Sciatic nerve (tissue), 2 donors: ENCODE data around the gene LDLRAD1. TPM values are rescaled to one million over a fixed set of nuclear protein-coding genes. Genes with fewer than 3 reads are reported as not detected.
A peak's percentile ranks its signal among the peaks of the same experiment; 100 is the strongest.
"Not testable (repeated sequence)": the region's sequence is repeated elsewhere in the genome, so short reads cannot be mapped to it uniquely, and the experiment has no call there.

Experiments used
- ATAC-seq: fragments of 200-7000 bp; cut with Tn5 transposase; one replicate; pipeline ENCODE4 v1.9.1; 2020; ENCODE audit warnings: mild to moderate bottlenecking, moderate library complexity
- DNase-seq: peaks from one replicate; pipeline ENCODE4 v3.0.0-alpha.2; 2020; ENCODE audit warnings: low spot score
- intact Hi-C: fragments of 100-400 bp; cut with DNase I; formaldehyde crosslinking; loops from one replicate; pipeline ENCODE4 v1.14.2; 2022
- total RNA-seq: library from RNA; stranded (reverse); fragmentation: NEBNext Ultra II Directional; extraction: Animal tissue kit (Norgen Biotek cat#: 25700); gene quantifications from one replicate; pipeline ENCODE4 v1.2.1, GENCODE V29; 2021
- donor health status: DM: no; HTN: no; CAD: no.
- donor health status: DM: no; HTN: no; CAD: no.

Gene LDLRAD1, protein sequence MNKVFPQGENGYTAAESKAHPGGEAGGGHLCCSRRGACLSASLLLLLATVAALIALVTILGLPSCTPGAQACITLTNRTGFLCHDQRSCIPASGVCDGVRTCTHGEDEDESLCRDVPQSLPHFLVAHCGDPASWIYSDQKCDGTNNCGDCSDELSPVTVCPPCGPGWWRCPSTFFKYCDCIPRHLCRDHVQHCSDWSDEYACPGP
- total RNA-seq = not detected

DNA sequence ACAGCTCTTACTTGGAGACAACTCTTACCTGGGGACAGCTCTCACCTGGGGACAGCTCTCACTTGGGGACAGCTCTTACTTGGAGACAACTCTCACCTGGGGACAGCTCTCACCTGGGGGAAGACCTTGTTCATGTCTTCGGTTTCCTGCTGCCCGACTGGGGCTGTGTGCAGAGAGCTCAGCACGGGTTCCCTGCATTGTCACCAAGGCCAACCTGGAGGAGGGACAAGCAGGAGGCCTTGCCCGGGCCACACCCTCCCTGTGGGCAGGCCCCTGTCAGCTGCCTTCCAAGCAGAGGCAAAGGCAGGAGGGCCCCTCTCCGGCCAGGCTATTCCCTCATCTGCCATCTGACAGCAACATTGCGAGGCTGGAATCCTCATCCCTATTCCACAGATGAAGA is at the start of gene LDLRAD1:
Gene LDLRAD1 (minus strand): TSS at position 208 of the 400 bp plus-strand sequence. CDS start 74 bp downstream, at position 134.
- ATAC-seq = no peak
- no peak for DNase-seq

DNA sequence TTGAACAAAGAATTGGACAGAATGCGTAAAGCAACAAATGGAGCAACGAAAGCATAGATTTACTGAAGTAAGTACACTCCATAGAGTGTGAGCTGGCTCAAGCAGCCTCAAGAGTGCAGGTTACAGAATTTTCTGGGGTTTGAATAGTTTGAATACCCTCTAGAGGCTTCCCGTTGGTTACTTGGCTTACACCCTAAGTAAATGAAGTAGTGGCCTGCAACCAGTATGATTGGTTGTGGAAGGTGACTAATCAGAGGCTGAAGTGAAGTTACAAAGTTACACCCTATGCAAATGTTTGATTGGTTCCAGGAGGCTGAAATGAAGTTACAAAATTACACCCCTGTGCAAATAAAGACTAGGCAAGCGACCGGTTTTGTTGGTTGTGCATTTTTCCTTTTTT is 46.3 kb upstream of the LDLRAD1 start:
- DNase-seq (no peak), ATAC-seq (no peak)
- intact Hi-C loops = no loop called here

More for the DNA sequence above, at the start of gene LDLRAD1:
- intact Hi-C loops = no loop called here

DNA sequence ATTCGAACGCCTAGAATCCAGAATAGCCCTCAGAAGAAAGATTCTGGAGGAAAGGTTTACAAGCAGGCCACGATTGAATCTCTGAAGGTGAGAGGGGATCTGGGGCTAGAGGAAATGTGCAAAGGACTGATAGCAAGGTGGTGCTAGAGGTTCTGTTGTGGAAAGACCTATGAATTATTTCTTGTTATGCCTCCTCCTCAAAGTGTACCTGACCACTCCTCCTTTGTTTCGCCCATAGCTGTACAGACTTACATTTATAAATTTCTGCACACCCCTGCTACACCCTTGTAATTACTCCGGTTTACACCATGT is 36.4 kb upstream of the LDLRAD1 start:
- intact Hi-C loops = no loop called here
- no peak for ATAC-seq

DNA sequence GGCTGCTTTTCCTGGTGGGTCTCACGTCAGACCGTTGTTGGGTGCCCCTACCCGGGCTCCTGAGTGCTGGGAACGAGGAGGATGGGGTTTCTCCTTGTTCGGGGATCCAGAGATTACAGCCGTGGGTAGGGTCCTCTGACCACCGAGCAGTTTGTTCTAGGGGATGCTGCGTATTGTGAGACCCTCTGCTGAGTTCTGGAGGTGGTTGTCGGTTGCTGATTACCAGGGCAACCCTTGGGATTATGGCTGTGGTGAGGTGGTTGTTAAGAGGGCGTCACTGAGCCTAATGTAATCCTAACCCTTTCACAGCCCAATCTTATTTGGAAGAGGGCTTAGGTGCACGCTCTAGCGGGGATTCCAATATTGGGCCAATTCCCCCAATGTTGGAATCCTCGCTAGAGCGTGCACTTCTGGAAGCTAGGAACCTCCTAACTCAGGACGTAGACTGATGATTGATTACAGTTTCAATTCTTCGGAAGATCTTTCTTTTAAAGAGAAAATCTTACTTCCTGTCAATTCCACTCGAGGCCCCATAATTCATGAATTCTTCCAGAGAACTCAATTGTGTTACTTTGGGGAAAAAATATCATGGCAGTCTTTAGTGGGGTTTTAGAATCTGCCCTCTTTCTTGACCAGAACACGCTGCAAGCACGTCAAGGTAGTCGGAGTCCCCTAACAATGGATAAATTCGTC is 35.9 kb upstream of the LDLRAD1 start:
- ATAC-seq = peak; percentile 1
- intact Hi-C loops = no loop called here

More for the DNA sequence above, 36.4 kb upstream of the LDLRAD1 start:
- DNase-seq = no peak

DNA sequence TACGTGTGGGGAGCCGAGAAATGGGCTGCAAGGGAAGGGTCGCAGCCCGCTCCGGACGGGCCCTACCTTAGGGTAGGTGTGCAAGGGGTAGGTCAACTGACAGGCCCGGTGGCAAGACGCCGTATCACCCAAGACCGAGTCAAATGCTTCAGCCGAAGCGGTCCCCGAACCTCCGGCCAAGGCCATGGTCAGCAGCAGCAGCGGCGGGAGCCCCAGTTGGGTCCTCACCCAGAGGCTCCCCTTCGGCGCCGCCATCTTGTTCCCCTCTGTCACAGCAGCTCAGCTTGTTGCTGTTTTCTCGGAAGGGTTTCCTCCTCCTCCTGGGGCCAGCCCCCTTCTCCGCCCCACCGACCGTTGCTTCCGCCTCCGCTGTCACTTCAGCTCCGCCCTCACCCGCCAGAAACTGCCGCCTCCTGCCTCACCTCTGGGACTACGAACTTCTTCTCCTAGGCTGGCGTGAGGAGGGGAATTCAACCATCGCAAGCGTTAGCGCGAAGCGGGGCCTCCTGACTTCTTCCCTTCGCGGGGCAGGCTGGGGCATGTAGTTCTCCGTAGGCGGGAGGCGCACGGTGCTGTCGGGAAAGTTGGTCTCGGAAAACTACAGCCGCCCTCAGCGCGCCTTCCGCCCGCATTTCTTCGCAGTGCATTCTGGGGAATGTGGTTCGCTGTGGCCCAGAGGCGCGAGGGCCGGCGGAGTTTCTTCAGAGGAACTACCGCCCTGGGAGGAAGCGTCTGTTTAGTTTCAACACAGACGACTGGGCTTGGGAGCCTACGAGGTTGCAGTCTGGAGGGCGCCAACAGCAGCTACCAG is 35.2 kb upstream of the LDLRAD1 start, which contains the start of the genes TCEANC2 and TMEM59:
Gene TCEANC2 (plus strand): TSS at position 675 of the 811 bp plus-strand sequence. CDS start 815 bp downstream, outside the sequence.
Gene TMEM59 (minus strand): TSS at position 271 of the 811 bp plus-strand sequence. CDS start 16 bp downstream, at position 255.
- peak; percentile 98 for ATAC-seq

More for the DNA sequence above, 35.9 kb upstream of the LDLRAD1 start:
- DNase-seq = no peak

DNA sequence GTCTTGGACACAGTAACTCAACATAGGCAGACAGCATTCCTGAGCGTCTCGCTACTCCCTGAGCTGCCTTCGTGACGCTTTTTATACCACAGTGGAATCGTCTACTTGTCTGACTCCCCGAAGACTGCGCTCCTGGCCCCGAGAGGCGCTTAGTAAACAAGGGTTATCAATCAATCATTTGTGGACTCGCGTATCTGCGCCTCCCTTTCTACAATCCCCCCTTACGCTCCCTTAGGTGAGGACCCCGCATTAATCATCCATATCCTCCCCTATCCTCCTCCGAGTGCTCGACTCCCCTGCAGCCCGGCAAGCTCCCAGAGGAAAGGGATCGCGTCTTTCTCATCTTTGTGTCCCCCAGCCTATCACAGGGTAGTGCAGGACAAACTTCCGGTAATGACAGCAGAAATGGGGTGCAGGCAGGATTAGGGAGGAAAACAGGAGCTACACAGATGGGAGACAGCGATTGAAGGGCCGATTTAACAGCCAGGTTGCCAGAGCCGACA is 34.5 kb upstream of the LDLRAD1 start:
- intact Hi-C loops = no loop called here
- ATAC-seq (peak; percentile 46), DNase-seq (peak; percentile 61)

More for the DNA sequence above, 35.2 kb upstream of the LDLRAD1 start, which contains the start of the genes TCEANC2 and TMEM59:
- intact Hi-C loops = no loop called here
- DNase-seq = peak; percentile 97

DNA sequence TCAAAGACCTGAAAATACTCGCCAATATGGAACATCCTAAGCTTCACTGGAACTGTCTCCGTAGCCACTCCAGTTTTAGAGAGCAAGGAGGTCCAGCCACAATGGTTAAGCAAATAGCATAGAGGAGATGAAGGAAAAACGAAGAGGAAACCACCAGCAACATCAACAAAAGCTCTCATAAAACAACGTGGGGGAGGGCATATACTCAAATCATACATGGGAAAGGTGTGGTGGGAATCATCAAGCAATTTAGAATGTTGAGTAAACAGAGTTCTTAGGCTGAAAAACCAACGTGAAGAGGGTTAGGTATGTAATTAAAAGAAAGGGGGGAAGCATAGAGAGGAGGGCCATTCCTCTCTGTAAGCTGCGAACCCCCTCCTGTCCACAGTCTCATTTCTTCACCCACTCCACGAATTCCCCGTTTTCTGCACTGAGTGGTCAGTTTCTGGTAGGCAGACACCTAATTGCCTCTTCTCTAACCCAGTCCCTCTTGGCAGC is 34.0 kb upstream of the LDLRAD1 start:
- ATAC-seq (no peak), DNase-seq (no peak)
- intact Hi-C loops = no loop called here

DNA sequence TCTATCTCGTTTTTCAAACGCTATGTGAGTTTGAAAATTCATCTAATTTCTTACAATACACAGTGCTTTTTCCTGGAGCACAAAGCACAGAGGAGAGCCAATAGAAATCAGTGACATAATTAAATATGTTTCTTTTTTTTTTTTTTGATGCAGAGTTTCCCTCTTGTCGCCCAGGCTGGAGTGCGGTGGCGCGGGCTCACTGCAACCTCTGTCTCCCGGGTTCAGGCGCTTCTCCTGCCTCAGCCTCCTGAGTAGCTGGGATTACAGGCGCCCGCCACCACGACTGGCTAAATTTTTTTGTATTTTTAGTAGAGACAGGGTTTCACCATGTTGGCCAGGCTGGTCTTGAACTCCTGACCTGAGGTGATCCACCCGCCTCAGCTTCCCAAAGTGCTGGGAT is 32.4 kb upstream of the LDLRAD1 start:
- DNase-seq, intact Hi-C loops, ATAC-seq: not testable (repeated sequence)

DNA sequence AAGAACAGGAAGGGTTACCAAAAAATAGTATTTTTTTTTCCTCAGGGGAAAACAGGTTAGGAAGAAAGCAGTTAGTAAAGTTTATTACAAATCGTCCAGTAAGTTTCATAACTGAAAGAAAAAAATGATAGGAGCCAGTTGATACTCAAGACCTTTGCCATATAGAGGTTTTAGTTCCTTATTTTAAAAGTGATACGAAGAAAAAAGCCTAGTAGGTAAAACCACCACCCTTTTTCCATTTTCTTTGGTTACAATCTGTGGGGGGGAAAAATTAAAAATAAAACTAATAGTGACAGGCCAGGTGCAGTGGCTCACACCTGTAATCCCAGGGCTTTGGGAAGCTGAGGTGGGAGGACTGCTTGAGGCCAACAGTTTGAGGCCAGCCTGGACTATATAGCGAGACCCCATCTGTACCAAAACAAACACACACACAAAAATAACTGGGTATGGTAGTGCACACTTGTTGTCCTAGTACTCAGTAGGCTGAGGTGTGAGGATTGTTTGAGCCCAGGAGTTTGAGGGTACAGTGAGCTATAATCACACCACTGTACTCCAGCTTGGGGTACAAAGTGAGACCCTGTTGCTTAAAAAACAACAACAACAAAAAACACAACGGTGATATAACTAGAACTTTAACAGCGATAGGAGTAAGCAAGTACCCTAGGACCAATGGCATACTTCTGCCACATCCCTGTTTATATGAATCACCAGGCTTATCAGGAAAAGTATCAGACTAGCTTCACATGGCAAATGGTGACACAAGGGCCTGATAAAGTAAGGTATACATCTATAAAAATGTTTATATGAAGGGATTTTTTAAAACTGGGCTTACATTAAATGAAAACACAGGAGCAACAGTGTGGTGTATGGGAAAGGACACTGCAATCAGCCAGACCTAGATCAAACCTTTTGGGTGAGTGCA is 29.7 kb upstream of the LDLRAD1 start:
- ATAC-seq = no peak
- intact Hi-C loops = no loop called here
- no peak for DNase-seq

DNA sequence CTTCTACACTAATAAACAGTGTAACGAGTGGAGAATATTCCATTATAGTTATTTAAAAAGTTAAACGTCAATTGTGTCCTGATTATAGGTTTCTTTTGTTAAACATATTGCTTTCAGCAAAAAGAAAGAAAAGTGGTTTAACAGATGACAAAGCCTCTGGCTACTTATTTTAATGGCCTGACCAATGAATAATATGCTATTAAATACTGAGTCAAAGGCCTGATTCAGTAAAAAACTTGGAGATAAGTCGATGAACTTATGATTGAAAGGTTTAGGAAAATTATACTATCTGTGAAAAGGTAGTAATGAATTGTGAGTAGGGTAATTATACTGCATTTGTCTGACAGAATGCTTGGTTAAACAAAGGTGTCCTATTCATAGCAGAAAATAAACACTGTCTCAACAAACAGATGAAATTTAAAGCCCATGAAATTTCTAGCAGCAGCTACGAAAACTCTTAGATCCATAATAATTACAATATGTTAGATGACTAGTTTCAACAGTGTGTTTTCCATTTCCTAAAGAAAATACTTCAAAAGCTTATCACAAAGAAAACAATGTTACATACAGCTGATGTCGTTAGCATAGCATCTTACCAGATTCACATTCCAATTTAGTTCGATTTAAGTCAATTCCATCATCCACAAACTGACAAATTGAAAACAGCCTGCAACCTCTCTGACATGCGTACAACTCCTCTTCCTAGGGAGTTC is 28.8 kb upstream of the LDLRAD1 start:
- intact Hi-C loops = no loop called here
- DNase-seq (no peak), ATAC-seq (no peak)

DNA sequence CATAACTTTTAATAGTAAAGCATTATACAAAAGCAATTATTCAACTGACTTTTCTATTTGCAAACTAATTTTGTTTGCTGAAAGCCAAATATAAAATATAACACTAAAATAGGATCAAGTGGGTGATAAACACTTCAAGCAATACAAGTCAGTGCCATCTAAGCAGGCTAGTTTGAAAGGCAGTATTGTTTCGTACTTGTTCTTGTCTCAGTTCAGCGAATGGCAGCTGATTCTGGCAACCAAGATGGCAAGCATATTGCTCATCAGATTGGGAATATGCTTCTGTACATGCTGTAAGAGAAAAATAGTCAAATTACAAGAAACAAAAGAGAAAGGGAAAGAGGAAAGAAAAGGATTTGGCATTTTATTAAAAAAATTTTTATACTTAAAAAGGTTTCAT is 27.5 kb upstream of the LDLRAD1 start:
- DNase-seq (no peak), ATAC-seq (no peak)
- intact Hi-C loops = no loop called here

DNA sequence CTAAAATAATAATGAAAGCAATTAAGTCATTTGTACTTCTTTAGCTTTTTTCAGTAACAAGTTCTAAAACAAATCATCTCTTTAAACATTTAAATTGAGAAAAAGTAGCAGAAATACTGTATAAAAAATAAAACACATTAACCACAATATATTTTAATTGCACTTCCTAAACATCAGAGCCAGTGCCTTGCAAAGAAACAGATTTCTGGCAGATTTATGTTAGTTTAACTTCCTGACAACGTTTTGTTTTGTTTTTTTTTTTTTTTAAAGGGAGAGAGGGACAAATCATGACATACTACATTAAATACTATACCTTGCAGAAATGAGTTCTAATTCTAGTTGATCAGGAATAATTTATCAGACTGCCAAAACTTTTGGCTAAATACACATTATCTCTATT is 23.8 kb upstream of the LDLRAD1 start:
- DNase-seq = no peak
- intact Hi-C loops = no loop called here
- ATAC-seq = no peak

DNA sequence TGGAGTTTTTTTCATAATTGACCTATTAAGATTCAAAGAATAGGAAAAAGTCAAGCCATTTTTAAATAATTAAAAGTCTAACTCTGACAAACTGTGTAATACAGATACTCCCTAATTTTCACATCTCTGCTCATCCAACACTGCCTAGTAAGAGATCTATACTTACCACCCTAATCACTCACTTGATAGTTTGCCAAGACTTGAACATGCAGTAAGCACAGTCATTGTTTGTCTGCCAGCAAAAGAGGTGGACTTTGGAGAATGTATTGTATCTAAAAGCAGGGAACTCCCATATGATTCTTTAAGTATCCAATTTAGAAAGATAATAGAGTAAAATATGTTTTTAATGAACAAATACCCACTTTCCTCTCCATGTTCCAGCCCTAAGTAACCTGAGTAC is 19.5 kb upstream of the LDLRAD1 start:
- no peak for ATAC-seq
- intact Hi-C loops = no loop called here

DNA sequence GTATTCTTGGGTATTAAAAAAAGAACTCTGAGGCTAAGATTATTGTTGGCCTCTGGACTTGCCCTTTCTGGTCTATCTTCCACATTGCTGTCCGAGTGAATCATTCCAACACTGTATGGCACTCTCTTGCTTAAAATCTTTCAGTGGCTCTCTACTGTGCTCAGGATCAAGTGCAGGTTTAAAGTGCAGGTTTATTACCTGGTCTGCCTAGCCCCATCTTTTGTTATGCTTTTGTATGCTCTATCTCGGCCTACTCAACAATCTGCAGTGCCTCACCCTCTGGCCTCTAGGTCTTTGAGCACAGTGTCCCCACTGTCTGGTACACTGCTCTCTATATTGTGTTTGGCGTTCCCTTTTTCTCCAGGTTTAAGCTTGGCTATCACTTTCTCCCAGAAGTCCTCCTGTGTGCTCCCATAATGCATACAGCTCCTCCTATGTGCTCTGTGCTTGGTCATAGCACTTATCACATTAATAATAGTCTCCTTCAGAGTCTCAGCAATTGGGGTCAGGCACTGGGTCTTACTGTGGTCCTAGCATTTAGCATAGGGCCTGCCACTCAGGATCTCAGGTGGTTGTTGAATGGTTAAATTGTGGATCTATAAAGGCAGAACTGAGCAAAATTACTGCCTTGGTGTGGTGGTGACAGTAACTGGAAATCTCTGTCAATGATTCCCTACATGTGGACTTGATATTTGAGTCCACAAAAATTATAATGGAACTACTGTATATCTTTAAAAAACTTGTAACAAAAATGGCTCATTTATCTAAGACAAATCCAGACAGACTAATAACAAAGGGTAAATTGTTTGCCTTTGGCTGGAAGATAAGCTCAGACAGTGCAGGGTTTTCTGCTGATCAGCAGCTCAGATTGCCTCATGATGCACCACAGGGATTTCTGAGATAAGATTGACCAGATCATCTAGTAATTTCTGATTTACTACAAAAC is 10.6 kb upstream of the LDLRAD1 start:
- no peak for DNase-seq
- intact Hi-C loops = loop anchor here (5.0 kb wide), 1 partner anchor 66 kb away; no protein-coding TSS in a partner anchor
- ATAC-seq = peak; percentile 60

More for the DNA sequence above, 19.5 kb upstream of the LDLRAD1 start:
- no peak for DNase-seq

DNA sequence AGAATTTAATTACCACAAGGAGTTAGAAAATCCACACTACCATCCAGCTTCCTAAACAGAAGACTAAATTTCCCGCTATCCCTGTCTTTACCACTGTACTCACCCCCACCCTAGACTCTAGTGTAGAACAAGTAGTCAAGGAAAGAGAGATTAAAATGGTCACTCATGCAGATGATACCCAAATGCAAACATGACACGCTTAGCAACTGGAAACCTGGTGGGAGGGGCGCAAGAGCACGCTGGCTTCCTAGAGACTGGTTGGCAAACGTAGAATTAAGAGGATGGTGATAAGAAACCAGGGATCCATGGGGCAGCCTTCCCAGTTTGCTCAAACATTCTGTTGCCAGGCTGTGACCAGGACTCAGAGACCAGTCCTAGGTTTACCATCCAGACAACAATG is 9.9 kb upstream of the LDLRAD1 start:
- DNase-seq (no peak), ATAC-seq (no peak)
- intact Hi-C loops = loop anchor here (5.0 kb wide), 1 partner anchor 66 kb away; no protein-coding TSS in a partner anchor

DNA sequence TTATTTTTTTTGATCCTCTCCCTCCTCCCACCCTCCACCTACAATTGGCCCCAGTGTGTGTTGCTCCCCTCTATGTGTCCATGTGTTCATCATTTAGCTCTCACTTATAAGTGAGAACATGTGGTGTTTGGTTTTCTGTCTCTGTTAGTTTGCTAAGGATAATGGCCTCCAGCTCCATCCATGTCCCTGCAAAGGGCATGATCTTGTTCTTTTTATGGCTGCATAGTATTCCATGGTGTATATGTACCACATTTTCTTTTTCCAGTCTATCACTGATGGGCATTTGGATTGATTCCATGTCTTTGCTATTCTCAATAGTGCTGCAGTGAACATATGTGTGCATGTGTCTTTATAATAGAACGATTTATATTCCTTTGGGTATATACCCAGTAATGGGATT is 6.8 kb upstream of the LDLRAD1 start:
- not testable (repeated sequence) for ATAC-seq, DNase-seq
- intact Hi-C loops = loop anchor here (5.0 kb wide), 1 partner anchor 63 kb away; no protein-coding TSS in a partner anchor
